NCI-H2227 (cell line): ENCODE measurements around the gene MED25.

ENCODE experiments used
- DNase-seq: peaks from one replicate; lab custom pipeline; 2025; ENCODE audit not compliant: unreplicated experiment; lab: John Stamatoyannopoulos, UW

The MED25 gene

DNA sequence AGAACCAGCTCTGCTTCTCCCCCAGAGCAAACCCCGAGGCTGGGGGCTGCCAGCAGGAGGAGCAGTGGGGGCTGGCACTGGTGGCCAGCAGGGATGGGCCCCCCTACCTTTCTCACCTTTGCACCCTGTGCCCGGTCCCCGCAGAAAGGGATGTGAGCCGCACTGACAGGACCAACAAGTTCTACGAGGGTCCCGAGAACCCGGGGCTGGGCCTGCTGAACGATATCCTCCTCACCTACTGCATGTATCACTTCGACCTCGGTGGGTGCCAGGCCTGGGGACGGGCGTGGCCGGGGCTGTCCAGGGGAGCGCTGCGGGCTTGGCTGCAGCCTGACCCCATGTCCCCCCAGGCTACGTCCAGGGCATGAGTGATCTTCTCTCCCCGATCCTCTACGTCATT, 66.0 kb downstream of the MED25 start:
- DNase-seq = no peak

DNA sequence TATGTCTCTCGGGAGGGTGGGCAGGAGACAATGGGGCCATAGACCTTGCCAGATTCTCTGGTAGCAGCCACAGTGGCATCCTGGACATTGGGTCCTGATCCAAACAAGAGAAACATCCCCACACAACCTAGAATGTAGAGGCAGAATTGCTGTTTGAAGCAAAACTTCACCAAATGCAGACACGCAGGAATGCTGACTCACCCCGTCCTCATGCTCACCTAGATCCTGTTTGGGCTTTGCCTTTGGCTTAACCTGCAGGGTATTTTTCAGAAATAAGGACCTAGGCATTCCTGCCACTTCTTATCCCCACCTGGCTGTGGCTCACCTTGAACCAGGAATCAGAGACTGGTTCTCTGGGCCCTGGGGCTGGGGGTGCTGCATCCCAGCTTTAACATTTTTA, 66.7 kb downstream of the MED25 start:
- DNase-seq = no peak
